VCaP (cell line): Measurements from ENCODE around the gene PAAF1.

Source experiments
- H3K27ac ChIP-seq: fragments of 450-650 bp; 2 replicates; pipeline ENCODE4 v1.5.1; 2017
- CTCF ChIP-seq: fragments of 450-650 bp; conservative IDR thresholded peaks from 2 replicates; pipeline ENCODE4 v1.5.1; 2017; ENCODE audit warnings: mild to moderate bottlenecking, moderate library complexity

Gene PAAF1

GRCh38 chr11:73876424-73877310 lies at the start of gene PAAF1, which contains the start of gene COA4:
PAAF1 (plus strand) TSS chr11:73876999; CDS start chr11:73877022, 23 bp downstream.
COA4 (minus strand) TSS chr11:73876846; CDS start chr11:73873378, 3,468 bp downstream.
- no peak for TF ChIP-seq CTCF
- H3K27ac ChIP-seq: peak within 1 kb of the TSS; percentile 95

GRCh38 chr11:73830261-73830660 lies 46.5 kb upstream of the PAAF1 start:
- TF ChIP-seq CTCF: no peak
- H3K27ac ChIP-seq: no peak overlapping the region

GRCh38 chr11:73833067-73833466 lies 43.7 kb upstream of the PAAF1 start:
- no peak for TF ChIP-seq CTCF
- no peak overlapping the region for H3K27ac ChIP-seq

GRCh38 chr11:73838443-73839122 lies 38.2 kb upstream of the PAAF1 start:
- no peak for TF ChIP-seq CTCF
- H3K27ac ChIP-seq: no peak overlapping the region

GRCh38 chr11:73839123-73839457 lies 37.7 kb upstream of the PAAF1 start:
- TF ChIP-seq CTCF: no peak
- no peak overlapping the region for H3K27ac ChIP-seq

GRCh38 chr11:73851046-73851764 lies 25.6 kb upstream of the PAAF1 start:
- TF ChIP-seq CTCF: no peak
- no peak overlapping the region for H3K27ac ChIP-seq

GRCh38 chr11:73852049-73852448 lies 24.8 kb upstream of the PAAF1 start:
- no peak for TF ChIP-seq CTCF
- H3K27ac ChIP-seq: no peak overlapping the region
